COLO668 (cell line): Measurements from ENCODE around the gene ZBTB7A.

ENCODE experiments used
- DNase-seq: peaks from one replicate; lab custom pipeline; 2025; ENCODE audit not compliant: unreplicated experiment; lab: John Stamatoyannopoulos, UW

Gene ZBTB7A

GRCh38 chr19:4069331-4069959 lies 2.7 kb upstream of the ZBTB7A start:
- no peak for DNase-seq

DNA sequence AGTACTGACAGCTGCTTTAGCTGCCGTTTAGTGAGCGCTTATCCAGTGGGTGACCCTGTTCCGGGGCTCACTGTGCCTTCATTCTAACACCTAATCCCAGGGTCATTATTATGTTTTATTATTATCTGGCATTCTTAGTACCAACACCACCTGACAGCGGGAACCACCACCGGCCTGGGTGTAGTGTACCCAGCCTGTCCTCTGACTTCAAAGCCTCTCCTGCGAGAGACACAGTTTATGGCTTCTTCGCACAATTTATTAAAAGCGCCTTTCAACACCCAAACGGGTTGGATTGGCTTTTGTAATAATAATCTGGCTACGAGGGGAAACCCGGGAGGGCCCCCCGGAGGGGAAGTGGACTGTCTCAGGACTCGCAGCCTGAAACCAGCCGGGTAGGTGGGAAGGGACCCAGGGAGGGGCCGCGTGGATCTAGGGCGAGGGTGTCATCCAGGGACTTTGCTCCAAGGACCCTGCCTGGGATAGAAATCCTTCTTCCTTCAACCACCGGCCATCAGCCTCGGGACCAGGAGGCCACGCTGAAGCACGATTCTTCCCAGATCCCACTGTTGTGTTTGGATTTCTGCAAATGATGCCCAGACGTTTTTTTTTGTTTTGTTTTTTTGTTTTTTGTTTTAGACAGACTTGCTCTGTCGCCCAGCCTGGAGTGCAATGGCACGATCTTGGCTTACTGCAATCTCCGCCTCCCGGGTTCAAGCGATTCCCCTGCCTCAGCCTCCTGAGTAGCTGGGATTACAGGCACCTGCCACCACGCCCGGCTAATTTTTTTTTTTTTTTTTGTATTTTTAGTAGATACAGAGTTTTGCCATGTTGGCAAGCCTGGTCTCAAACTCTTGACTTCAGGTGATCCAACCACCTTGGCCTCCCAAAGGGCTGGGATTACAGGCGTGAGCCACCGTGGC lies 1.6 kb upstream of the ZBTB7A start:
- DNase-seq, result no peak

DNA sequence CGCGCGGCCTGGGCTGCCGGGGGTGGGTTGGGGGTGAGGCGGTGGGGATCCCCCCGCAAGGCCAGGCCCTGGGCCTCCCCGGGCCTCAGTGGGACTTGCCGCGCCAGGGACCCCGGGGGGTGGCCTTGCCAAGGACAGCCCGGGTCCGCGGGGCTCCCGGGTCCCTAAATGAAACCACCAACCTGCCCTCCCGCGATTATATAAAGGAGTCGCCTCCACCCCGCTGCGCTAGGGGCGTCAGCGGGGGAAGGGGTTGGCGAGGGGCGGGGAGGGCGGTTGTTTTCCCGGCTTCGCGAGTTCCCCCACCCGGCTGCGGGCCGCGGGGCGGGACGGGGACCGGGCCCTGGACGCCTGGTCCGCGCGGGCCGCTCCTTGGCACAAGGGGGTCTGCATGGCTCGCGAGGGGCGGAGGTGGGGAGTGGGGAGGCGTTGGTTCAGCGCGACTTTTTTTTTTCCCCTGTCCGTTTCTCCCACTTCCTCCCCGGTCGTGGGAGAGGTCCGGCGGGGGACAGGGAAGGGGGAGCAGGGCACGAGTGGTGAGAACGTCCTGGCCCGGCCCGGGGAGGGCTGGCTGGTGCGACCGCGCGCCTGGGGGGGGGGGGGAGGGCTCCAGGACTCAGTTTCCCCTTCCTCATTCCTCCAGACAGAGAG lies 822 bp upstream of the ZBTB7A start:
- DNase-seq, result peak; percentile 40

- no peak for DNase-seq
Measured at GRCh38 chr19:4066176-4066606, 508 bp downstream of the ZBTB7A start.

DNA sequence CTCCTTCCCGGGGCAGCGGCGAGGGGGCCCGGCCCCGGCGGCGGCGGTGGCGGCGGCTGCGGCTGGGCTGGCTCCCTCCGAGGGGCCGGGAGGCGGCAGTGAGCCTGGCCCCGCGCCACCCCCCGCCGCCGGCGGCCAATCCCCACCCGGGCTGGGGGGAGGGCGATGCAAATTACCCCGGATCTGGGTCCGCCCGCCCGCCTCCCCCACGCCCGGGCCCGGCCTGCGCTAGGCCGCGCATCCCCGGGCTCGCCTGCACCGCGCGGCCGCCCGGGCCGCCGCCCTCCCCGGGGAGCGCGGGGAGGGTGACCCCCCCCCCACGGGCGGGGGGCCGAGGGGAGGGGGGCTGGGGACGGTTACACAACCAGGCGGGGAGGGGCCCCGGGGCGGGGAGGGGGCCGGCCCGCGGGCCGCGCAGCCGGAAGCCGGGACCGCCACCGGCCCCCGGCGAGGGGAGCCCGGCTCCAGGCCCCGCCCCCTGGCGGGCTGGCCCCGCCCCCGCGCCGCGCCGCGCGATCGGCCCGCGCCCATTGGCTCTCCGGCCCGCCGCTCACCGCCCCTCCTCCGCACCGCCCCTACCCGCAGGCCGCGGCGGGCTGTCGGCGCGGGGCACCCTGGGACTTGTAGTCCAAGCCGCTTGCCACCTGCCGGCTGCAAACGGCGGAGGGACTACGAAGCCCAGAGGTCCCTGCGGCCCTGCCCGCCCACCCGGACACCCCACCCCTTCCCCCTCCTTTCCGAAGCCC lies 1.1 kb downstream of the ZBTB7A start:
- peak; percentile 96 for DNase-seq

- DNase-seq, result peak; percentile 49
Measured at GRCh38 chr19:4064496-4065260, 2.0 kb downstream of the ZBTB7A start.

- DNase-seq, result peak; percentile 60
Measured at GRCh38 chr19:4064149-4064495, 2.6 kb downstream of the ZBTB7A start.

DNA sequence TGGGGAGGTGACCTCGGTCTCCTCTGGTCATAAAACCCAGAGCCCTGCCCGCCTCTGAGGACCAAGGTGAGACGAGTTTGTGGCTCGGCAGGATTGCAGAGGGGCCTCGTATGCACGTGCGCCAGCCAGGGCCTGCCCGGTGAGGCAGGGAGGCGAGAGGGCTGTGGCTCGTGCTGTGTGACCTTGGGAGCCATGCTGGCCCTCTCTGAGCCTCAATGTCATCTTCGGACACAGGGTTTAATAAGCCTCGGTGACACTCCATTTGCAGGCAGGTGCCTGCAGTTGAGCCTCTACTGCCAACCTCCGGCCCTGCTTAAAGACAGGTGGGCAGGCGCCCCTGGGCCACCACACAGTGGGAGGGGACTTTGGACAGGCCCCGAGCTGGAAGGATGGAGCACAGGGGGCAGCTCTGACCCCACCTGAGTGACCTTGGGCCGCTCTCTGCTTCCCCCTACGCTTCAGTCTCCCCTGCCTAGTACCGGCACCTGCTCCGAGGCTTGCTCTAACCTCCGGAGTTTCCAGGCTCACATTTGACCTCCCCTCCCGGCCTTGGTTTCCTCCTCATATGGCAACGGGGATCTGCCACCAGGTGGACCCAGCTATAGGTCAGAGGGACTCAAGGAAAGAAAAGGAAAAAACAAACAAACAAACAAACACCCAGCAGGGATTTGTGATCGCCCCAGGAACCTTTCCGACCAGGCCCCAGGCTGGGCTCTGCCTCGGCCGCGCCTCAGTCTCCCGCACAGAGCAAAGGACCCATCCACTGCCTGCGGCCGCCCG lies 3.1 kb downstream of the ZBTB7A start:
- peak; percentile 53 for DNase-seq

GRCh38 chr19:4062419-4063368 lies 4.0 kb downstream of the ZBTB7A start:
- peak; percentile 42 for DNase-seq

DNA sequence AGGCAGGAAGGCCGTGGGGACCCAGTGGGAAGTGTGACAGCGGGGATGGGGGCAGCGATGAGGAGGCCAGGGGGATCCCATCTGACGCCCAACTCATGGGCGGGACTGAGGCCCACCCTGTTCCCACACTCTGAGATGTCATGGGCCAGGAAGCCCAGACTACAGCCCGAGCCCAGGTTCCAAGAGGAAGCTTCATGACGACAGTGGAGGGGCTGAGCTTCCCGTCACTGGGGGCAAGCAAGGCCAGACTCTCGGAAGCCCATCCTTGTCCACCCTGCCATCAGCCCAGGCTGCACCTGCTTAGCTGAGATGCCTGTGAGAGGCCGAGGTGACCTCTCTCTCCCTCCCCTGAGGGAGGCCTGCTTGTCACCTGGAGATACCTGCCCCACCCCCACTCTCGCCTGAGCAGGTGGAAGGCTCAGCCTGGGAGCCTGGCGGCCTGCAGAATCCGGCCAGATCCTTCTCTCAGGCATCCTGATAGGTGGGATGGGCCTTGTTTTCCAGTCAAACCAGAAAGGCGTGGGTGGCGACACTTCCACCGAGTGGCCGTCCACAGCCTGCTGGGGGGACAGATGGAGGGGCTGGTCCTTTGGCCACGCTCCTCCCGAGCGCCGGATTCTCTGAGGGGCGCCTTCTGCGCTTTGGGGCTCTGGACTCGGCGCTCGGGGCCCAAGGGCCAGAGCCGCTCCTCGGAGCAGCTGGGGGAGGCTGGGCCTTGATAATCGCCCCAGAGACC lies 4.8 kb downstream of the ZBTB7A start:
- peak; percentile 95 for DNase-seq

GRCh38 chr19:4061178-4061682 lies 5.5 kb downstream of the ZBTB7A start:
- peak; percentile 54 for DNase-seq

DNA sequence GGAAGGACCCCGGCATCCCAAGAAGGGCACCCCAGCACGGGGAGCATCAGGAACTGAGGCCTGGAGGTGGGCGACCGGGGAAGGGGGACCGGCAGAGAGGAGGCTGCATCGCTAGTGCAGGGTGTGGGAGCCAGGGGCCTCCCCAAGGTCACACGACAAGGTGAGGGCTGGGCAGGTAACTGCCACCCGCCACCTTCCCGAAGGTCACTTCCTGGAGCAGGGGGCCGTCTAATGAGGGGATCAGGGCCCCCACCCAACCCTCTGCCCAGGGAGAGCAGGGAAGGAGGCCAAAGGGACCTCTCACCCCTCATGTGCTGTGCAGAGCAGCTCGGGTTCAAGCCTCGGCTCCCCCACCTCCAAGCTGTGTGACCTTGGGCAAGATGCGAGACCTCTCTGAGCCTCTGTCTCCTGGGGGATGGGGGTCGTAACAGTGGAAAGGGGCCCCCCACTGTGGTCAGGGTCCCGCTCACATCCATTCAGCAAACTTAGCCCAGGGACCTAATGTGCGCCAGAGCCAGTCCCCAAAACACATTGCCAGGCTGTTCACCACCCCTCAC lies 6.0 kb downstream of the ZBTB7A start:
- DNase-seq, result no peak

- DNase-seq, result no peak
Measured at GRCh38 chr19:4059891-4060620, 6.6 kb downstream of the ZBTB7A start.

DNA sequence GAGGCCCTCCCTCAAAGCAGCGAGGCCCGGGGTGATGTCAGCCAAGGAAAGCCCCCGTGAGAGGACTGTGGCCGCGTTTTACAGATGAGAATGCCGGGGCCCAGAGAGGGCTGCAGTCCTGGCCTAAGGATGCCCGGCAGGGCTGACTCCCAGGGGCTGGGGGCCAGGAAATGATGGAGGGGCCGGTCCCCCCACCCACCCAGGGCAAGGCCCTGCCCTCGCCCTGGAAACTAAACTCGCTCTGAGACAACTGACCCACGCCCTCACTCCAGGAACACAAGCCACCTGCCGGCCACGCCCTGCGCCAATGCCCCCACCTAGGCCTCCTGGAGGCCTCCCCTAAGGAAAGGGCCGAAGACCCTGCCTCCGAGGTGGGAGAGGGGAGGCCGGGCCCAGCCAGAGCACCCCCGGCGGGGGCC lies 7.2 kb downstream of the ZBTB7A start:
- DNase-seq, result peak; percentile 23

DNA sequence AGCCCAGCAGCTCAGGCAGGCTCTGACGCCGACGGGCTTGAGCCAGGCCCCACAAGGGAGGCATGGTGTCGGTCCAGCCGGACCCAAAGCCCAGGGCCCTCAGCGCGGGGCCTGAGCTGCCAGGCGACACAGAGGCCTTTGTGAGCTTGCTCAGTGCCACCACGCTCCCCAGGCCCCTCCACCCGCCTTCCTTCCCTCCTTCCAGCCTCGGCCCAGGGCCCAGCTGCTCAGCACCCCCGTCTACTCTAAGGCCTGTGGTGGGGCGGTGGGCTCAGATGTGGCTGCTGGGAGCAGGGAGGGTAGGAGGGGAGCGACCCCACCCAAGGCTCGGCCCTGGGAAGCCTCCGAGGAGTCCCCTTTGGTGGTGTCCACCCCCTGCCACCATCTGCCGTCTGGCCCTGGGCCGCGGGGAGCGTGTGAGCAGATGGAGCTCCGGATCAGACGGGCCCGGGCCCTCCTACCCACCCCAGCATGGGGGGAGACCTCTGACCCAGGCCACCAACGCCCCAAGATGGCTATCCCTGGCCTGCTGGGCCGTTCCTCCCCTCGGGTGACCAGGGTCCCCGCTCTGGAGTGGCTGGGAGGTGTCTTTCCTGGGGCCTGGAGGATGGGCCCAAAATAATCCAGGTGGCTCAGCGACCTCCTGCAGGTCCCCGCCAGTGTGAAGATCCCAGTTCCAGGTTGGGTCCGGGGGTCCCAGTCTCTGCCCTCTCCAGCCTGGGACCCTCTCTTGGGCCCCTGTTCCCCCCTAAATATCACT lies 7.8 kb downstream of the ZBTB7A start:
- no peak for DNase-seq
